H1 (cell line): ENCODE data around the gene ABHD12B. TPM values are rescaled to one million over a fixed set of nuclear protein-coding genes. Genes with fewer than 3 reads are reported as not detected.
A peak's percentile ranks its signal among the peaks of the same experiment; 100 is the strongest.

Experiments
- CTCF ChIA-PET: fragments of 300-600 bp; sonication (Branson Sonifier 250); formaldehyde crosslinking; loops from one replicate; lab custom pipeline; 2021; ENCODE audit not compliant: partially characterized antibody; lab: Charles Lee
- POLR2A ChIA-PET: fragments of 300-600 bp; sonication (Branson Sonifier 250); formaldehyde crosslinking; loops from one replicate; lab custom pipeline; 2021; ENCODE audit warnings: inconsistent platforms; ENCODE audit not compliant: partially characterized antibody; lab: Charles Lee
- DNase-seq, 2 experiments: peaks; one replicate each; pipeline versions ENCODE4 v3.0.0 to v3.0.0-alpha.2; 2010 to 2022; ENCODE audit warnings: low spot score in 2 of 2, low read depth in 1 of 2, mixed read lengths in 1 of 2
- FAIRE-seq: peaks from 2 replicates; lab custom pipeline; 2011; peaks lifted over from hg19 to GRCh38; lab: Jason Lieb, UNC
- H2AFZ ChIP-seq: 2 replicates; pipeline ENCODE4 v1.8.1; 2012; ENCODE audit warnings: low read length, inconsistent platforms
- H2AK5ac ChIP-seq: 2 replicates; pipeline ENCODE4 v1.6.1; 2013; ENCODE audit warnings: low read depth, low read length
- H2BK120ac ChIP-seq: replicated peaks from 2 replicates; pipeline ENCODE3; 2013; ENCODE audit warnings: low read depth, low read length, inconsistent platforms
- H2BK12ac ChIP-seq: 2 replicates; pipeline ENCODE4 v1.6.1; 2013; ENCODE audit warnings: low read depth, low read length
- H2BK15ac ChIP-seq: 2 replicates; pipeline ENCODE4 v1.6.1; 2013; ENCODE audit warnings: low read length
- H2BK20ac ChIP-seq: 2 replicates; pipeline ENCODE4 v1.6.1; 2013; ENCODE audit warnings: low read length
- H2BK5ac ChIP-seq: 2 replicates; pipeline ENCODE4 v1.6.1; 2013; ENCODE audit warnings: low read depth, low read length
- H3K14ac ChIP-seq: 2 replicates; pipeline ENCODE4 v1.6.1; 2013; ENCODE audit warnings: inconsistent platforms; ENCODE audit not compliant: insufficient read length
- H3K18ac ChIP-seq: 2 replicates; pipeline ENCODE4 v1.6.1; 2013; ENCODE audit warnings: low read length; ENCODE audit errors: extremely low read depth
- H3K23ac ChIP-seq: 2 replicates; pipeline ENCODE4 v1.6.1; 2013; ENCODE audit warnings: inconsistent platforms; ENCODE audit not compliant: insufficient read length
- H3K23me2 ChIP-seq: 2 replicates; pipeline ENCODE4 v1.6.1; 2013; ENCODE audit warnings: low read depth, low read length
- H3K27ac ChIP-seq: 2 replicates; pipeline ENCODE4 v1.6.1; 2011; ENCODE audit warnings: low read depth, low read length, inconsistent platforms
- H3K27me3 ChIP-seq, 4 experiments: replicated peaks in 1 of 4; 1 replicate in 1 of 4; 2 replicates in 3 of 4; pipeline versions ENCODE4 v1.6.1 to v1.8.1; 2011 to 2013; ENCODE audit warnings: low read length in 3 of 4, mild to moderate bottlenecking in 3 of 4, inconsistent platforms in 2 of 4, mixed read lengths in 2 of 4, moderate library complexity in 1 of 4; ENCODE audit not compliant: control insufficient read depth in 3 of 4, insufficient read depth in 3 of 4; ENCODE audit errors: extremely low read depth in 1 of 4
- H3K36me3 ChIP-seq, 4 experiments: 2 replicates each; pipeline versions ENCODE4 v1.6.1 to v1.8.1; 2011 to 2013; ENCODE audit warnings: mild to moderate bottlenecking in 4 of 4, low read length in 3 of 4, moderate library complexity in 2 of 4, control low read depth in 1 of 4, inconsistent platforms in 1 of 4; ENCODE audit not compliant: insufficient read depth in 4 of 4, control insufficient read depth in 2 of 4
- H3K4ac ChIP-seq: replicated peaks from 2 replicates; pipeline ENCODE3; 2013; ENCODE audit warnings: low read length, low read depth, mixed read lengths, inconsistent platforms; ENCODE audit not compliant: insufficient read length
- H3K4me1 ChIP-seq, 4 experiments: replicated peaks in 1 of 4; 1 replicate in 1 of 4; 2 replicates in 3 of 4; pipeline versions ENCODE4 v1.6.1 to v1.8.1; 2011 to 2013; ENCODE audit warnings: low read length in 3 of 4, inconsistent platforms in 2 of 4, mixed read lengths in 1 of 4; ENCODE audit not compliant: insufficient read depth in 4 of 4, control insufficient read depth in 3 of 4
- H3K4me2 ChIP-seq, 2 experiments: 2 replicates each; pipeline versions ENCODE4 v1.6.1 to v1.8.1; 2011 to 2013; ENCODE audit warnings: low read depth in 2 of 2, low read length in 2 of 2, control low read depth in 1 of 2, inconsistent platforms in 1 of 2, mild to moderate bottlenecking in 1 of 2; ENCODE audit not compliant: insufficient read depth in 1 of 2
- H3K4me3 ChIP-seq, 4 experiments: fragments of 200-600, 300-600 bp in 1 of 4; sonication (generic), shearing (Covaris generic), sonication (Bioruptor Twin) in 1 of 4; 2 replicates each; pipeline versions ENCODE4 v1.5.1 to v1.8.1; 2011 to 2016; ENCODE audit warnings: low read length in 4 of 4, low read depth in 3 of 4, control low read depth in 2 of 4, inconsistent platforms in 2 of 4, mild to moderate bottlenecking in 2 of 4, mixed read lengths in 1 of 4, moderate library complexity in 1 of 4; ENCODE audit not compliant: insufficient read depth in 2 of 4; ENCODE audit errors: extremely low read depth in 1 of 4
- H3K56ac ChIP-seq: replicated peaks from 2 replicates; pipeline ENCODE3; 2013; ENCODE audit warnings: low read depth, mild to moderate bottlenecking, mixed read lengths, low read length, inconsistent platforms; ENCODE audit not compliant: insufficient read length
- H3K79me1 ChIP-seq: 2 replicates; pipeline ENCODE4 v1.6.1; 2013; ENCODE audit warnings: low read depth, low read length, control low read depth
- H3K79me2 ChIP-seq, 2 experiments: 2 replicates each; pipeline versions ENCODE4 v1.6.1 to v1.8.1; 2012 to 2013; ENCODE audit warnings: low read length in 2 of 2, mild to moderate bottlenecking in 2 of 2, inconsistent platforms in 1 of 2; ENCODE audit not compliant: insufficient read depth in 2 of 2, control insufficient read depth in 1 of 2
- H3K9ac ChIP-seq, 4 experiments: replicated peaks in 1 of 4; 1 replicate in 1 of 4; 2 replicates in 3 of 4; pipeline versions ENCODE4 v1.6.1 to v1.8.1; 2011 to 2013; ENCODE audit warnings: low read depth in 3 of 4, low read length in 3 of 4, control low read depth in 2 of 4, mild to moderate bottlenecking in 2 of 4, moderate library complexity in 2 of 4, inconsistent platforms in 1 of 4; ENCODE audit errors: extremely low read depth in 1 of 4
- H3K9me3 ChIP-seq, 2 experiments: 2 replicates each; pipeline versions ENCODE4 v1.6.1 to v1.8.1; 2012 to 2013; ENCODE audit warnings: mild to moderate bottlenecking in 2 of 2, moderate library complexity in 2 of 2, control low read depth in 1 of 2, inconsistent platforms in 1 of 2, low read depth in 1 of 2, low read length in 1 of 2, mixed read lengths in 1 of 2; ENCODE audit not compliant: insufficient read depth in 2 of 2
- H4K20me1 ChIP-seq, 2 experiments: replicated peaks in 1 of 2; 2 replicates each; pipeline versions ENCODE3 to v1.8.1; 2011 to 2013; ENCODE audit warnings: inconsistent platforms in 2 of 2, low read length in 2 of 2, mild to moderate bottlenecking in 1 of 2; ENCODE audit not compliant: insufficient read depth in 2 of 2, control insufficient read depth in 1 of 2
- H4K5ac ChIP-seq: 2 replicates; pipeline ENCODE4 v1.6.1; 2013; ENCODE audit warnings: low read length, low read depth, mixed read lengths, inconsistent platforms; ENCODE audit not compliant: insufficient read length
- H4K8ac ChIP-seq: 2 replicates; pipeline ENCODE4 v1.8.0; 2013; ENCODE audit warnings: mild to moderate bottlenecking, moderate library complexity, low read length, inconsistent platforms; ENCODE audit not compliant: insufficient read depth; ENCODE audit errors: extremely low read depth
- H4K91ac ChIP-seq: replicated peaks from 2 replicates; pipeline ENCODE3; 2013; ENCODE audit warnings: low read length, mixed read lengths, inconsistent platforms; ENCODE audit not compliant: insufficient read length
- CTCF ChIP-seq, 3 experiments: IDR thresholded peaks; 1 replicate in 2 of 3; 2 replicates in 1 of 3; pipeline versions ENCODE4 v1.5.1 to v1.6.1; 2011; ENCODE audit warnings: low read length in 3 of 3, mild to moderate bottlenecking in 3 of 3, inconsistent platforms in 2 of 3, low read depth in 1 of 3, moderate library complexity in 1 of 3; ENCODE audit not compliant: insufficient read depth in 1 of 3; ENCODE audit errors: control extremely low read depth in 1 of 3
- RFX5 ChIP-seq: IDR thresholded peaks from 2 replicates; pipeline ENCODE4 v1.6.1; 2011; ENCODE audit warnings: low read depth, low read length, improper control_type of control experiment, borderline replicate concordance
- WGBS, 2 experiments: shearing (Covaris generic) in 1 of 2; methylation state at CpG; one replicate each; pipeline versions ENCODE4 v1.1.6 to v1.1.7; 2013 to 2015; ENCODE audit warnings: low lambda C conversion rate in 2 of 2, mixed read lengths in 2 of 2, inconsistent platforms in 1 of 2, low coverage in 1 of 2, missing lambda C conversion rate in 1 of 2; ENCODE audit not compliant: insufficient replicate concordance in 2 of 2, insufficient coverage in 1 of 2, insufficient read length in 1 of 2; ENCODE audit errors: extremely low coverage in 1 of 2, missing lambda C conversion rate in 1 of 2; 5-methylcytosine and 5-hydroxymethylcytosine counted together
- polyA plus RNA-seq, 7 experiments: library from polyadenylated mRNA; depleted of rRNA in 3 of 7; stranded (reverse) in 5 of 7; unstranded in 2 of 7; fragments of >200 nt in 5 of 7; fragments of 200-250 nt in 2 of 7; gene quantifications; 1 replicate in 5 of 7; 2 replicates in 1 of 7; 4 replicates in 1 of 7; pipeline versions ENCODE4 v1.2.1 to v1.2.3, GENCODE V29; 2011 to 2013; ENCODE audit warnings: missing spikeins in 2 of 7, mixed read lengths in 2 of 7
- total RNA-seq: library from RNA; stranded (reverse); fragmentation: NEBNext Ultra II Directional; extraction: Animal tissue kit (Norgen Biotek cat#: 25700); gene quantifications from 2 replicates; pipeline ENCODE4 v1.2.1, GENCODE V29; 2021

ABHD12B gene
- total and polyA plus RNA-seq, 2 of the 8 experiments (the other 6 are each of a cell fraction or from before 2014, with no cell fraction given) = 4.0 to 102 TPM

GRCh38 chr14:50855558-50855957 is 16.3 kb upstream of the ABHD12B start:
- POLR2A ChIA-PET = no interaction called here
- 48% methylated on average over 1 of the region's 1 CpG; no CpG with 5 or more reads in 1 of the 2 experiments for WGBS, 2 experiments
- no peak overlapping the region for H2BK120ac ChIP-seq

More at GRCh38 chr14:50855558-50855957, 16.3 kb upstream of the ABHD12B start:
- Histone ChIP-seq H4K91ac (no peak overlapping the region), H3K27ac (no peak overlapping the region), H3K9me3 (no peaks in the 10 kb centered on the region), H3K4me1 (peaks cover 0 to 7% (median 4%) of the 10 kb centered on the region in 4 experiments; a peak in 4 of 7 replicates), H3K4ac (no peak overlapping the region), H3K9ac (no peak overlapping the region), H2BK15ac (no peak overlapping the region; the same call in 1 of the 2 replicates), H3K27me3 (no peaks in the 10 kb centered on the region), H3K79me2 (no peaks in the 10 kb centered on the region), H4K5ac (no peak overlapping the region), H2BK12ac (no peak overlapping the region; the same call in 1 of the 2 replicates), H2AK5ac (no peak overlapping the region), H2BK20ac (0 out of 2 replicates have a peak overlapping the region, but pooled peaks have one; percentile 18), H4K8ac (no peak overlapping the region), H3K56ac (no peak overlapping the region), H3K23me2 (no peaks in the 10 kb centered on the region; the same call in 1 of the 2 replicates), H4K20me1 (no peaks in the 10 kb centered on the region), H3K79me1 (no peaks in the 10 kb centered on the region), H3K23ac (no peak overlapping the region), H2BK5ac (no peak overlapping the region), H3K14ac (no peak overlapping the region), H3K18ac (no peak overlapping the region), H2AFZ (peak overlapping the region; percentile 3; the same call in 1 of the 2 replicates), H3K36me3 (no peaks in the 10 kb centered on the region), H3K4me3 (no peak overlapping the region), H3K4me2 (no peak overlapping the region)
- CTCF ChIA-PET = interaction anchor here (1.3 to 7.3 kb wide), 4 partner anchors 9 to 97 kb away, joined by 3 to 58 read pairs (median 6); no protein-coding TSS in a partner anchor
- no peak for DNase-seq
- FAIRE-seq = no peak
- TF ChIP-seq CTCF (IDR thresholded peaks at IDR 0.05; ENCODE audit: control extremely low read depth in 1 of 3, insufficient read depth in 1 of 3, low read depth in 1 of 3, low read length in 3 of 3) (peak in 1 of 3 experiments; percentile 34; a peak in 1 of 4 replicates), RFX5 (no peak)
